Measurements from ENCODE around the gene CASZ1.
A peak's percentile ranks its signal among the peaks of the same experiment; 100 is the strongest.

The CASZ1 gene

DNA sequence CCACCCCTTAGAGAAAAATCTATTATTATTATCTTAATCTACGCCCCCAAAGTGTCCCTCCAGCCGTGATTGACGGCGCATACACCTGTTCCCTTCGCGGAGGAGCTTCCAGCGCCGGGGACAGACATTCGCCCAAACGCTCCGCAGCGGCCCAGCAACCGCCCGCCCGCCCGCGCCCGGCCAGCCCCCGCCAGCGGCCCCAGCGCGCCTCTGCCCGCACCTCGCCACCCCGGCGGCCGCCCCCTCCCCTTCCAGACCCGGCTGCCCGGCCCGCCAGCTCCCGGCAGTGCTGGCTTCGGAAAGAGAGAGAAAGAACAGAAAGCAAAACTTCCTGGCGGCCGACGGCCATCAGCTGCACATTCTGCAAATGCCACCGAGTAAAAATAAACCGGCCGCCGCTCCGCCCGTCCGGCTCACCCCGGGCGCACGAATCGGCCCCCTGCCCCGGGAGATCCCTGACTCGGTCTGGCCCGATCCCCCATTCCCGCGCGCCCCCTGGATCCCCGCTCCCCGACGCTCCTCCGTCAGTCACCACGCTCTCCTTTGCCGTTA, 1.6 kb downstream of the CASZ1 start:
- DNase-seq, result no peak

DNA sequence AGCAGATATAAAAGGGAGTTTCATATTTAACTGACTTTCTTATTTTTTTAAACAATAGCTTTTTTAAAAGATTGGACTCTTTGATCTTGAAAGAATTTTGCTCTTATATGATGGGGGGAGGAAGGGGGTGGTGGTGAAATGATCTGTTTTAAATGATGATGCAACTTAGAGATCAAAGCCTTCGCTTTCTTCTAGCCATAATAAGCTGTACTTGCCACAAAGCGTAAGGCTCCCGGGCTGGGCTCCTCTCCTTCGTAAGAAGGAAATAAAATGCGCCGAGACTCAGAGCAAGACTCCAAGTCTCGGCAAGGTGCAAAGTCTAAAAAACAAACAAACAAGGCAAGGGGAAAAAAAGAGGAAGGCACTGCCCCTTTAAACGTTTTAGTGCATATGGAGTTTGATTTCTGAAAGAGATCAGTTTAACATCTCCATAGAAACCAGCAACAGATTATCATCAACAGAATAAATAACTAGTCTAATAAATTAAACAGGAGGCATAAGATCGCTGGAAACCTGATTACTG, 3.3 kb downstream of the CASZ1 start:
- peak; percentile 29 for DNase-seq

DNA sequence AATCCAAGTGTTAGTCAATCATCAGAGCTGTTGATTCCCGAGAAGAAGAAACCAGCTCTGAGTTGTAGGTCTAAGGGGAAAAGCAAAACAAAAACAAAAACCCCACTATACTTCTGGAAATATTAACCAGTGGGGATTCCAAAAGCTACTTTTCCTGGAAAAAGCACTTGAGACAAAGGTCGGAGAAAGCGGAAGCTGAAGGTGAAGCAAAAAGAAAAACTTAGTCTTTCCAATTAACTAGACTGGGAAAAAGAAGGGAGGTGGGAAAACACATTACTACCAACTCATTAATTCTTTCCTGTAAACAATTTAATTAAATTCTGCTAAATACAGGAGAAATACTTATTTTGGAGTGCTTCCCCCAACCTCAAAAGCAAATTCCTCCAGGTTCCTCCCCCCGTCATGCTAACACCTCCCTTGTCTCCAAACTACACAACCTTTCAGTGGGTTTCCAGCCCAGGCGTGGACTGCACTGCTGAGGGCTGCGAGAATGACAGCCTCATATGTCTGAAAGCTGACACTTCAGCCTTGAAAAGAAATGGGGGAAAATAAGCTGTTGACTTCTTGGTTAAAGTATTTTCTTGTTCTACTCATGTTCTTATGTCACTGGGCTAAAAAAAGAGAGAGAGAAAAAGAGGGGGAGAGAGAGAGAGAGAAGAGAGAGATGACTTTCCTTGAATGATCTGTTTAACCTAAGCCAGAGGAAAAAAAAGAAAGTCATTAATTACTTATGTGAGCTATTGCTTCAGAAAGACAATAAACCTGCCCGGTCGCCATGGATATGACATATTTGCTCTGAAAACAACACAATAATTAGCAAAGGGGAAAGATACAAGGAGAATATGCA, 5.1 kb downstream of the CASZ1 start:
- no peak for DNase-seq

DNA sequence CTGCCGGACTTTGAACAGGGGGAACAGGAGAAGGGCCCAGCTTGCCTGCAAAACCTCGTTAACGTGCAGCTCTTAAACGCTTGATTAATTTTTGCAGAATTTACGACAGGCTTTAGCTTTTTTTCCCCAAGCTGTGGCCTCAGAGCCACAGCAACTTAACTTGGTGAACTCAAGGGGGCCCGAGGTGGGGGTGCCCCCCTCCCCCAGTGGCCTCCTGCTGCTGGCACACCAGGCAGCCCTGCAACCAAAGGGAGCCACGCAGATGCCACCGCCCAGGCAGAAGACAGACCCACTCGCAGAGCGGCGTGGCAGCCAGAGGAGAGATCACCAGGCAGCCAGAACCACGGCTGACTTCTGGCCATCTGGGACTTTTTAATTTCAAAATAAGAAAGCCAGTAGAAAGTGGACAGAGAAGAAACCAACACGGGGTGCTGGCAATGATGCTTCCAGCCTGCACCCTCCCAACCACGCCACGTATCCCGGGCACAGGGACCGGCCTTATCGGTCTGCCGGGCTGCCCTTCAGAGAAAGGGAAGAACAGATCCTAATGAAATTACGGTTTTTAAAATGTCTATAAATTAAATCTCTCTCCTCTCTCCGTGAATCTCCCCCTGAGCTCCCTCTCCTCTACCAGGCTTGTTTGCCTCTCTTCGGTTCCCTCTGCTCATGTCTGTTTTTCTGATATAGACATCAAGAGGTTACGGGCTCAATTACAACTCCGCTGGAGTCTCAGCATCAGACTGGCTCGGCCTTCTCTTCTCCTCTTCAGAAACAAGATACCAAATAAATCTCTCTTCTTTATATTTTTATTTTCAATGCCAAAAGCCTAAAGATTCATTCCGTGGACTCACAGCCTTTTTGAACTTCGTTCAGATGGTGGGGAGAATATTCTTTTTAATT, 6.4 kb downstream of the CASZ1 start:
- DNase-seq, result no peak

DNA sequence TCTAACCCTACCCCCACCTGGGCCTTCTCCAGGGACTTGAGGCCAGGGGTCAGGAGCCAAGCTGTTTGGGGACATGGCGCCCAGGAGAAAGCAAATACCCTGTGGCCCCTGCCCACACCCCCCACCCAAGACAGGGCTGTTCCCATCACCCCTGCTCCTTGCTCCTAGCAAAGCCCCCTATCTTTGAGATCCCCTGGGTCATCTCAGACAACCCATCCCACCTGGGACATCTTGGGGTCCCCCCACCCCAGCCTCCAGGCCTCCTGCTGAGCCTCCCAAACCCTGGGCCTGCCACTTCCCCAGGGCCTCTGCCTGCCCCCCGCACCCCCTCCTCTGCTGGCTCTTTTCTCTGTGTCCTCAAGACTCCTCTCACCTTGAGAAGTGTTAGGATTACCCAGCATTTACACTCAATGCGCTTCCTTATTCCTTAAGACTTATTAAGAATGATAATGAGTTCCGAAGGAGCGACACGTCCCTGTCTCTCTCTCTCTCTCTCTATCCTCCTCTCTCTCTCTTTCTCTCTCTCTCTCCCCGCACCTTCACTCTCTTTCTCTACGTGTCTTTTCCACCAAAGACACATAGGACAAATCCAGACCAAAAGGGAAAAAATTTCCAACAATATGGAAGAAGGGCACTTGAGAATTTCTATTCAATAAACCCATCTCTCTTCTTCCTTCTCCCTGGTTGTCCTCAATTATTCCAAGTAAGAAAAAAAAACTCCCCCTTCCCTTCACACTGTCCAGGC, 7.2 kb downstream of the CASZ1 start:
- no peak for DNase-seq

DNA sequence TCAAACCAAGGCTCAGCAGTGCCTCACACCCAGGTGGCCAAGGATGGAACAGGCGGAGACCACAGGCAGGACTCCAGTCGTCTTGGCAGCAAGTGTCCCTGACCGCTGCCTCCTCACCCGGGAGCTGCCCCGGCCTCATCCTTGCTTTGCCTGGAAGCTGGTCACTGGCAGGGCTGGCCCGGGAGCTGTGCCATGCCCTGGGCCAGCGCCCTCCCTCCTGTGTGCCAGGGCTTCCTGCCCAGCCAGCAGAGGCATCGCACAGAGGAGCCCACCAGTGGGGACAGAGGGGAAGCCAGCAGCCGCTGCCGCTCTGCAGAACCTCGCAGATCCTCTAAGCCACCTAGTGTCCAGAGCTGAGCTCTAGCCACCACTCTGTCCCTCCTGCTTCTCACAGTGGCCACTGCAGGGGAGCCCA, 7.8 kb downstream of the CASZ1 start:
- DNase-seq, result no peak

- DNase-seq, result no peak
Measured at GRCh38 chr1:10787286-10787685, 9.2 kb downstream of the CASZ1 start.

DNA sequence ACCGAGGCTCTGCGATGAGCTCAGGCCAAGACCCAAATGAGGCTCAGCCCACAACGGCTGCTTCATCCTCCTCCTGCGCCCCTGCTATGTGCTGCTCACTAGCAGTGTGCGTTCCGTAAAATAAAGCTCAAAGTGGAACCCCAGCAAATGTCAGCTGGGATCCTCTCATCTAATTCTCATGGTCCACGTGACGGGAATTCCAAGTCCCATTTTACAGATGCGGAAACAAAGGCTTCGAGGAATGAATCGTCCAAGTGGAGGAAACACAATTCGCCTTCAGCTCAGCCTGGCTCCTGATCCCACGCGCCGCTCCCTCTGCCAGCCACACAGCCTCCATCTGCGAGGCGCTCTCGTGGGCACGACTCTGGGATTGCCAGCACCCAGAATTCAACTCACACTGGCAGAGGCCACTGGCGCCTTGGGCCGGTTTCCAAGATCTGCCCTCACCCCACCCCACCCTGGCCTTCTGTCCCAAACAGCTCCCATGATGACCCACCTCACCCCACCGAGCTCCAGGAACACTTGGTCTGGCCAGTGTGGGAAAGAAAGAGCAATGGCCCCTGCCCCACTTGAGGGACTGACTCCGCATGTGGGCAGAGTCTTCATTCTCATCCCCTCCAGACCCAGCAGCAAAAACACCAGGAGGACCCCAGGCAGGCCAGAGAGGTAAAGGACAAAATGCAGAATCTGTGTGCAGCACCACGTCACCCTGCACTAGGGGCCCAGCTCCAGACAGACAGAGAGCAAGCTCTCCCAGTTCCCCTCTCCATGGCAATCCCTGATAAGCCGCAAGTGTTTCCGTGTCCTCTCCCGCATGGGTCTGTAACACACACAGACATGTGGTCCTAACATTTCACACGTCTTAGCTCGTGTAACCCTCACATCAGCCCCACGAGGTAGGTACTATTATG, 10.5 kb downstream of the CASZ1 start:
- DNase-seq, result no peak

DNA sequence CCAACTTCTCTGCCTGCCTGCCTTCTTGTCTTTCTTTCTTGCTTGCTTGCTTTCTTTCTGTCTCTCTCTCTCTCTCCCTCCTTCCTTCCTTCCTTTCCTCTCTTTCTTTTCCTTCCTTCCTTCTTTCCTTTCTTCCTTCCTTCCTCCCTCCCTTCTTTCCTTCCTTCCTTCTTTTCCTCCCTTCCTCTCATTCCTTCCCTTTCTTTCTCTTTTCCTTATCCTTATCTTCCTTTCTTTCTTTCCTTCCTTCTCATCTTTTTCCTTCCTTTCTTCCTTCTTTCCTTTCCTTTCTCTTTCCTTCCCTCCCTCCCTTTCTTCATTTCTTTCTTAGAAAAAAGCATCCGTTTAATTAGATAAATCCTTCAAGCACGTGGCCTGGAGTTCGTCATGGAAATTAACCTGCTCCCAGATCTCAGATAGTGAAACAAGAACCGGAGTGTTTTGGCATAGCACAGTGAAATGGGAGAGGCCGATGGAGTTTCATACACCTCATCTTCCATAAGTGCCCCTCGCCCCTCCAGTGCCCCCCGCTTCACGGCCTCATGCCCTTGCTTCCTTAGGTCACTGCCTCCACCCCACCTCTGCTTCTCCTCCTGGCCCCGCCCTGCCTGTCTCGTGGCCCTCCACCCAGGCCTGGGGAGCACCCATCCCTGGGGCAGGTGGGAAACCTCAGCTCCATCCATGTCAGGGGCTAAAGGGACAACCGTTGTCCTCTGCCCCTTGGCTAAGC, 11.3 kb downstream of the CASZ1 start:
- no peak for DNase-seq

- DNase-seq, result no peak
Measured at GRCh38 chr1:10782491-10783244, 13.8 kb downstream of the CASZ1 start.

GRCh38 chr1:10781137-10781536, 15.3 kb downstream of the CASZ1 start:
- DNase-seq, result no peak

DNA sequence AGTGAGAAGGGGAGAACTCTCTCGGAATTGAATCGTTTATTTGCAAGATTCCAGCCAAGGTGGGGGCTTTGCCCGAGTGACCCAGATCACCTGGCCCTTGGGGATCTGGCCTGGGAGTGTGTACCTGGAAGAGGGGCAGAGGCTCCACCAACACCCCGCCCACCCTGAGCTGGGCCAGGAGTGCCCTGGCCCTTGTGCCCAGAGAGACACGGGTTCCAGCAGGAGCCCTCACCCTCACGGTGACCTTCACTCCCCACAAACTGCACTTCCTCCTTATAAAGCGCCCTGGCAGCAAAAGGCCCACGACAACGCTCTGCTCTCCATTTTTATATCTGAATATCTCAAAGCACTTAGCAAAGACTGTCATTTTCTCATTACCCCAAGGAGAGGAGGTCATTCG, 16.6 kb downstream of the CASZ1 start:
- no peak for DNase-seq

DNA sequence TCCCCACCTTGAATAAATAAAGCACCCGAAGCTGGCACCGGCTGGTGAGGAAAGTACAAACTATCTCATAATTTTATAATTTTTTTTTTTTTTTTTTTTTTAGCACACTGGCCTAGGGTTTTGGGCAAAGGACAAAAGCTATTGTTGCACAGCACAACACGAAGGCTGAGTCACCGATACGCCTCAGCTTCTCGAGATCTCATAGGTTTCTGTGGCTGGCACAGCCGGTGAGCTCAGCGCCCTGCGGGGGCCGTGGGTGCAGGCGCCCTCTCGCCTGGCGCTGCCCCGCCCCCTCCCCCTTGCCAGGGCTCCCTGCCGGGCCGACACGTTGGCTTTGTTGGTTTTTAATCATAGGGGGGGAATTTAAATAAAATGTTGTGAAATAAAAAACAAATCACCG, 17.2 kb downstream of the CASZ1 start:
- DNase-seq, result no peak

GRCh38 chr1:10778640-10779039, 17.8 kb downstream of the CASZ1 start:
- no peak for DNase-seq

- DNase-seq, result no peak
Measured at GRCh38 chr1:10777749-10778574, 18.5 kb downstream of the CASZ1 start.

- no peak for DNase-seq
Measured at GRCh38 chr1:10776190-10776905, 20.1 kb downstream of the CASZ1 start.

GRCh38 chr1:10775763-10776162, 20.7 kb downstream of the CASZ1 start:
- DNase-seq, result no peak

GRCh38 chr1:10774615-10775310, 21.7 kb downstream of the CASZ1 start:
- DNase-seq, result no peak
